Measurements from ENCODE around the gene CTXND2. TPM values are rescaled to one million over a fixed set of nuclear protein-coding genes. Genes with fewer than 3 reads are reported as not detected.

CTXND2 gene
- total and polyA plus RNA-seq, 9 of the 15 experiments (the other 6 are each of a cell fraction or from before 2014, with no cell fraction given), result not detected

DNA sequence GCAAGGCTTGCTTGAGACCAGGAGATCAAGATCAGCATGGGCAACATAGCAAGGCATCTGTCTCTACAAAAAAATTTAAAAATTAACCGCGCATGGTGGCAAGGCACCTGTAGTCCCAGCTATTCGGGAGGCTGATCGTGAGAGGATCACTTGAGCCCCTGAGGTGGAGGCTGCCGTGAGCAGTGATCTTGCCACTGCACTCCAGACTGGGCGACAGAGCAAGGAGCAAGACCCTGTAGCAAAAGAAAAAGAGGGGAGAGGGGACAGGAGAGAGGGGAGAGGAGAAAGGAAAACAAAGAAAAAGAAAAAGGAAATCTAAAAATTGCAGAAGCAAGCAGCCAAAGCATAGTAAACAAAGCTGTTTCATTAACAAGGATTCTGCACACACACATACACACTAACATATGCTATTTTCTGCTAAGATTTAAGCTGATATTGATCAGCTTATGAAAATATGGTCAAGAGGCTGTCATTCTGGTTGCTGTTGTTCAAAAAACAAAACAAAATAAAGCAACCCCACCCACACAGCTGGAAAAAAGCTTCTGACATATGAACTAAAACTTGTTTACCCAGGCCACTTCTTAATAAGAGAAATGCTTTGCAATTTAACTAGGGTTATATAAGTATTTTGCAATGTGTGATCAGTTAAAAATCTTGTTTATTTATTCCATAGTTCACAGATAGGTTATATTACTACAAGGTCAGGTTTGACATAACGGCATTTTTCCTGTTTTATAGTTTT, 12.3 kb upstream of the CTXND2 start (continued):
- TF ChIP-seq, protein P1, sequence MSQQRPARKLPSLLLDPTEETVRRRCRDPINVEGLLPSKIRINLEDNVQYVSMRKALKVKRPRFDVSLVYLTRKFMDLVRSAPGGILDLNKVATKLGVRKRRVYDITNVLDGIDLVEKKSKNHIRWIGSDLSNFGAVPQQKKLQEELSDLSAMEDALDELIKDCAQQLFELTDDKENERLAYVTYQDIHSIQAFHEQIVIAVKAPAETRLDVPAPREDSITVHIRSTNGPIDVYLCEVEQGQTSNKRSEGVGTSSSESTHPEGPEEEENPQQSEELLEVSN (IDR thresholded peaks at IDR 0.05; ENCODE audit: borderline replicate concordance in 1 of 2, extremely low read depth in 1 of 2, insufficient read depth in 1 of 2, insufficient read length in 1 of 2, low read depth in 1 of 2, low read length in 1 of 2, poor library complexity in 1 of 2, severe bottlenecking in 1 of 2), result no peak
- TF ChIP-seq CBX1 (IDR thresholded peaks at IDR 0.05; ENCODE audit: low read depth) (no peak), BCOR (IDR thresholded peaks at IDR 0.05) (peak; percentile 10; the same call in 1 of the 2 replicates), GTF2E2 (tag; IDR thresholded peaks at IDR 0.05) (no peak), MAZ (CRISPR knock-in tag; conservative IDR thresholded peaks at IDR 0.05 in 1 of 2, IDR thresholded peaks at IDR 0.05 in 1 of 2) (no peak), ZNF134 (CRISPR knock-in tag; conservative IDR thresholded peaks at IDR 0.05) (no peak), MEF2A (IDR thresholded peaks at IDR 0.05; ENCODE audit: control insufficient read depth, low read depth, low read length) (no peak), ZNF175 (CRISPR knock-in tag; IDR thresholded peaks at IDR 0.05; ENCODE audit: low read depth) (no peak), MED1 (CRISPR knock-in tag; IDR thresholded peaks at IDR 0.05; ENCODE audit: borderline replicate concordance) (no peak), NUFIP1 (IDR thresholded peaks at IDR 0.05; ENCODE audit: partially characterized antibody) (no peak), ARID1B (IDR thresholded peaks at IDR 0.05) (peak; percentile 25; the same call in 1 of the 2 replicates), ZNF197 (CRISPR knock-in tag; IDR thresholded peaks at IDR 0.05; ENCODE audit: low read depth) (no peak), LARP7 (IDR thresholded peaks at IDR 0.05) (peak; percentile 37; the same call in 1 of the 2 replicates), BMI1 (IDR thresholded peaks at IDR 0.05; ENCODE audit: low read length) (no peak), GATA2 (CRISPR knock-in tag; IDR thresholded peaks at IDR 0.05) (no peak), MIER1 (IDR thresholded peaks at IDR 0.05; ENCODE audit: low read depth) (no peak), ASH1L (IDR thresholded peaks at IDR 0.05; ENCODE audit: borderline replicate concordance, low read depth, partially characterized antibody) (no peak), HMGN3 (IDR thresholded peaks at IDR 0.05; ENCODE audit: borderline replicate concordance, extremely low read depth, insufficient read length, low read depth, low read length) (no peak), SPI1 (IDR thresholded peaks at IDR 0.05; ENCODE audit: borderline replicate concordance, low read depth, low read length) (no peak)
- TF ChIP-seq, protein P2, sequence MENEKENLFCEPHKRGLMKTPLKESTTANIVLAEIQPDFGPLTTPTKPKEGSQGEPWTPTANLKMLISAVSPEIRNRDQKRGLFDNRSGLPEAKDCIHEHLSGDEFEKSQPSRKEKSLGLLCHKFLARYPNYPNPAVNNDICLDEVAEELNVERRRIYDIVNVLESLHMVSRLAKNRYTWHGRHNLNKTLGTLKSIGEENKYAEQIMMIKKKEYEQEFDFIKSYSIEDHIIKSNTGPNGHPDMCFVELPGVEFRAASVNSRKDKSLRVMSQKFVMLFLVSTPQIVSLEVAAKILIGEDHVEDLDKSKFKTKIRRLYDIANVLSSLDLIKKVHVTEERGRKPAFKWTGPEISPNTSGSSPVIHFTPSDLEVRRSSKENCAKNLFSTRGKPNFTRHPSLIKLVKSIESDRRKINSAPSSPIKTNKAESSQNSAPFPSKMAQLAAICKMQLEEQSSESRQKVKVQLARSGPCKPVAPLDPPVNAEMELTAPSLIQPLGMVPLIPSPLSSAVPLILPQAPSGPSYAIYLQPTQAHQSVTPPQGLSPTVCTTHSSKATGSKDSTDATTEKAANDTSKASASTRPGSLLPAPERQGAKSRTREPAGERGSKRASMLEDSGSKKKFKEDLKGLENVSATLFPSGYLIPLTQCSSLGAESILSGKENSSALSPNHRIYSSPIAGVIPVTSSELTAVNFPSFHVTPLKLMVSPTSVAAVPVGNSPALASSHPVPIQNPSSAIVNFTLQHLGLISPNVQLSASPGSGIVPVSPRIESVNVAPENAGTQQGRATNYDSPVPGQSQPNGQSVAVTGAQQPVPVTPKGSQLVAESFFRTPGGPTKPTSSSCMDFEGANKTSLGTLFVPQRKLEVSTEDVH (IDR thresholded peaks at IDR 0.05; ENCODE audit: low read depth, partially characterized antibody), result no peak
- TF ChIP-seq, protein P3, sequence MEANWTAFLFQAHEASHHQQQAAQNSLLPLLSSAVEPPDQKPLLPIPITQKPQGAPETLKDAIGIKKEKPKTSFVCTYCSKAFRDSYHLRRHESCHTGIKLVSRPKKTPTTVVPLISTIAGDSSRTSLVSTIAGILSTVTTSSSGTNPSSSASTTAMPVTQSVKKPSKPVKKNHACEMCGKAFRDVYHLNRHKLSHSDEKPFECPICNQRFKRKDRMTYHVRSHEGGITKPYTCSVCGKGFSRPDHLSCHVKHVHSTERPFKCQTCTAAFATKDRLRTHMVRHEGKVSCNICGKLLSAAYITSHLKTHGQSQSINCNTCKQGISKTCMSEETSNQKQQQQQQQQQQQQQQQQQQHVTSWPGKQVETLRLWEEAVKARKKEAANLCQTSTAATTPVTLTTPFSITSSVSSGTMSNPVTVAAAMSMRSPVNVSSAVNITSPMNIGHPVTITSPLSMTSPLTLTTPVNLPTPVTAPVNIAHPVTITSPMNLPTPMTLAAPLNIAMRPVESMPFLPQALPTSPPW (CRISPR knock-in tag; IDR thresholded peaks at IDR 0.05), result no peak
